Epithelial cell of esophagus (primary cell): ENCODE results near the gene AQP2.

ENCODE experiments used
- DNase-seq: peaks from one replicate; pipeline ENCODE4 v3.0.0; 2010; ENCODE audit warnings: low read depth
- H3K4me3 ChIP-seq: 2 replicates; pipeline ENCODE4 v1.5.1; 2011; ENCODE audit warnings: mild to moderate bottlenecking, low read length, control low read depth
- CTCF ChIP-seq: IDR thresholded peaks from 2 replicates; pipeline ENCODE4 v1.5.1; 2011; ENCODE audit warnings: low read depth, mild to moderate bottlenecking, low read length, control low read depth, inconsistent platforms; ENCODE audit not compliant: insufficient read depth; ENCODE audit errors: missing control alignments

The AQP2 gene

GRCh38 chr12:49904601-49905000, 45.9 kb upstream of the AQP2 start:
- DNase-seq, result no peak
- TF ChIP-seq CTCF, result no peak
- H3K4me3 ChIP-seq, result no peak overlapping the region

GRCh38 chr12:49905718-49906314, 44.7 kb upstream of the AQP2 start:
- H3K4me3 ChIP-seq, result no peak overlapping the region
- no peak for TF ChIP-seq CTCF
- no peak for DNase-seq

GRCh38 chr12:49907352-49907751, 43.2 kb upstream of the AQP2 start:
- H3K4me3 ChIP-seq, result no peak overlapping the region
- TF ChIP-seq CTCF, result no peak
- DNase-seq, result no peak

GRCh38 chr12:49909356-49909755, 41.2 kb upstream of the AQP2 start:
- H3K4me3 ChIP-seq, result no peak overlapping the region
- no peak for DNase-seq
- TF ChIP-seq CTCF, result no peak

GRCh38 chr12:49909826-49910225, 40.7 kb upstream of the AQP2 start:
- no peak overlapping the region for H3K4me3 ChIP-seq
- peak; percentile 71 for DNase-seq
- no peak for TF ChIP-seq CTCF

GRCh38 chr12:49910331-49911212, 40.0 kb upstream of the AQP2 start:
- TF ChIP-seq CTCF, result no peak
- no peak for DNase-seq
- no peak overlapping the region for H3K4me3 ChIP-seq
